DMS53 treated with DMSO at 0.1 percent for 48 hours (cell line): ENCODE results near the gene HPCAL1.
"Not testable (repeated sequence)": the region's sequence is repeated elsewhere in the genome, so short reads cannot be mapped to it uniquely, and the experiment has no call there.

Experiments
- DNase-seq: peaks from one replicate; lab custom pipeline; 2025; ENCODE audit not compliant: unreplicated experiment; lab: John Stamatoyannopoulos, UW

HPCAL1 gene

DNA sequence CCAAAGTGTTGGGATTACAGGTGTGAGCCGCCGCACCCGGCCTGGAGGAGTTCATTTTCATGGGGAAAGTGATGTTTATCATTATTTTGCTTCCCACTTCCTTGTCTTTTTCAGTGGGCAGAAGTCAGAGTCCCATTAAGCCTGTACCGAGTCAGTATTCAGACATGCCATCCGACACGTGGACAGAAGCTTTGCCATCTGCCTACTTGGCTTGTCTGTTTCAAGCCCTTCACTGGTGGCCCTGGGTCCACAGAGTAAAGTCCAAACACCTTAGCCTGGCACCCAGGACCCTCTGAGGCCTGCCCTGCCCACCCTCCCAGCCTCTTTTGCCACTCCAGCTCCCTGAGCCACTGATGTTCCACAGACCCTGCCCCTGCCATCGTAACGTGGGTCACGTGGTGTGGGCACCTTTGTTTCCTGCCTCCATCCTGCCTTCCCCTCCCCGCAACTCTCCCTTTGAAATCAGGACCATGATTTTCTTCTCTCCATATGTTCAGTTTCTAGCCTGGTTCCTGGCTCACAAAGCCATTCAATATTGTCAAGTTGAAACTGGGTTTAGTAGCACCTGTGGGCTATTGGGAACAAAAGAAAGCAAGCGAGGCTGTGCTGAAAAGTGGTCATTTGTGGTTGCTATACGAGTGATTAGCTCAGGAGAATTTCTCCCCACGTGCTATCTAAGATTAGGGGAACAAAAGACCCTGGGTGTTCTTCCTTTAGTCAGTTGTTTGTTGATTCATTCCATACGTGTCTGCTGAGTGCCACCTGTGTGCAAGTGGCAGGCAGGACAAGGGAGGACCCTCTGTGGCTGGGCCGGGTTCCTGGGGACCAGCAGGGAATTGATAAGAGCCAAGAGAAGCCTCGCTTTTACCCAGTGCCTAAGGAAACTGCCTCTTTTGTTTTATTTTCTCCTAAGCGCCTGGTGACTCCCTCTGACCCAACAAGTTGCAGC lies 150.5 kb downstream of the HPCAL1 start:
- DNase-seq, result no peak

DNA sequence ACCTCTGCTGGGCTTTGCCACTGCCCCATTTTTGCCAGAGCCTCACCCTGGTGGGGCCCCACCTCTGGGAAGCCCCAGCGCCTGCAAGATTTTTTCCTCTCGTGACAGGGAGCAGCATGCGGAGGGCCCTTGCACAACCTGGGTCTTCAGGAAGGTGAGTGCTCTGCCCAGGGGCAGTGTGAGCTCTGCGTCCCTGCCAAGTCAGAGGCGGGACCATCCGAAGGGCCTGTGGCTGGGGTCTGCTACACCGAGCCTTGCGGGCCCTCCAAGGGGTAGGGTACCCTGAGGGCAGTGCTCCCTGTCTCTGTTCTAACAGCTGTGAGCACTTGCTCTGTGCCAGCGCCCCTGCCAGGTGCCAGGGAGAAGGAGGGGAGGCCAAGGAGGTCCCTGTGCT lies 151.2 kb downstream of the HPCAL1 start:
- no peak for DNase-seq

DNA sequence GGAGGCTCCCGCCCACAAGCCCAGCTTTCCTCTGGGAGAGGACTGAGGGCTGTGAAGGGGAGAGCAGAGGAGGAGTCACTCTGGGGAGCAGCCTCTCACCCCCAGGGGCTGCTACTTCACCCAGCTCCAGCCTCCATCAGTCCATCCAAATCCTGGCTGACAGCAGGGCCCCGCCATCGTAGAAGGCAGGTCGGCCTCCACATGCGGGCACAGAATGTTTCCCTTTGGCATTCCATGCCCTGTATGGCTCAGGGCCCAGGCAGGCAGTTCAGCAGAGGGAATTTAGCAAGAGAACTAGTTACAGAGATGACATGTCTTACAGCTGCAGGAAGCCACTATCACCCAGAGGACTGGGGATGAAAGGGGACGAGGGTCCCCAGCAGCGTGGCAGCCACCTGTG lies 151.8 kb downstream of the HPCAL1 start:
- DNase-seq, result no peak

GRCh38 chr2:10457195-10457594 lies 154.5 kb downstream of the HPCAL1 start:
- not testable (repeated sequence) for DNase-seq

- DNase-seq, result no peak
Observed at GRCh38 chr2:10457846-10458598, 155.3 kb downstream of the HPCAL1 start.

- no peak for DNase-seq
Observed at GRCh38 chr2:10460366-10460796, 157.7 kb downstream of the HPCAL1 start.

GRCh38 chr2:10462178-10463083 lies 159.7 kb downstream of the HPCAL1 start:
- DNase-seq, result no peak

GRCh38 chr2:10465910-10466309 lies 163.2 kb downstream of the HPCAL1 start:
- DNase-seq, result no peak

- DNase-seq, result no peak
Observed at GRCh38 chr2:10466801-10467200, 164.1 kb downstream of the HPCAL1 start.

GRCh38 chr2:10467401-10467800 lies 164.7 kb downstream of the HPCAL1 start:
- no peak for DNase-seq

DNA sequence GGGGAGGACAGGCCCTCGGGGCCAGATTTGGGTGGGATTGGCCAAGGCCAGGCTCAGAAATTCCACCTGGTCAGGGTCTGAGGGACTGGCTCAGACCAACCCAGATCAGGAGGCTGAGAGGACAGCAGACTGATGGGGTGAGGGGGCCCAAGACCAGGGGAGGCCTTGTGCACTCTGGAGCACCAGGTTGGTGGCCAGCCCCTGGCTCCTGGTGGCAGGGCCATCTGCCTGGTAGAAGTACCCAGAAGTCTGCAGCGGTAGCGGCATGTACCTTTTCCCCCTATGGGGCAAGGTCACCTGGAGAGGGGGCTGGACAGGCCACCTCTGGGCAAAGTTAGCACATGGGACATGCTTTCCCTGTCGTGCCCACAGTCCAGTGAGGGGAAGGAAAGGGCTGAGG lies 166.6 kb downstream of the HPCAL1 start:
- no peak for DNase-seq

- DNase-seq, result no peak
Observed at GRCh38 chr2:10469955-10470608, 167.4 kb downstream of the HPCAL1 start.

DNA sequence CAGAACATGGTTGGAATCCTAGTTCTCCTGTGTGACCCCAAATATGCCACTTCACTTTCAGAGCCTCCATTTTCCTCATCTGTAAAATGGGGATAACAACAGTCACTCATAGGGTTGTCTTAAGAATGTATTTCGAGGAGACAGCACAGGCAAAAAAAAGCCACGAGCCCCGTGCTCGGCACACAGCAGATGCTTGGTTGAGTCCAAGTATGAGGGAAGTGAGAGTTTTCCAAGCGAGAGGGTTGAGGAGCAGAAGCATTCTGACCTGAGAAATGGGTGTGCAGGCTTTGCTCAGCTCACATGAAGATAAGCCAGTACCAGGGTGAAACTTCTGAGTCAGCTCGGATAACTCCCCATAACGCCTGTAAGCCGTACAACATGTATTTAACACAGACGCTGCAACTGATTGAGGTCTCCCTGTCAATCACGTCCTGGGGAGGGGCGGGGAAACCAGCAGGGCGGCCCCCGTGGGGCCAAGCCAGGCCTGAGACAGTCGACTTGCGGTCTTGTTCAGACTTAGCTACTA lies 168.4 kb downstream of the HPCAL1 start:
- DNase-seq, result no peak

- no peak for DNase-seq
Observed at GRCh38 chr2:10471955-10472354, 169.3 kb downstream of the HPCAL1 start.

GRCh38 chr2:10473121-10473756 lies 170.5 kb downstream of the HPCAL1 start:
- no peak for DNase-seq

GRCh38 chr2:10475221-10475722 lies 172.6 kb downstream of the HPCAL1 start:
- DNase-seq, result no peak

DNA sequence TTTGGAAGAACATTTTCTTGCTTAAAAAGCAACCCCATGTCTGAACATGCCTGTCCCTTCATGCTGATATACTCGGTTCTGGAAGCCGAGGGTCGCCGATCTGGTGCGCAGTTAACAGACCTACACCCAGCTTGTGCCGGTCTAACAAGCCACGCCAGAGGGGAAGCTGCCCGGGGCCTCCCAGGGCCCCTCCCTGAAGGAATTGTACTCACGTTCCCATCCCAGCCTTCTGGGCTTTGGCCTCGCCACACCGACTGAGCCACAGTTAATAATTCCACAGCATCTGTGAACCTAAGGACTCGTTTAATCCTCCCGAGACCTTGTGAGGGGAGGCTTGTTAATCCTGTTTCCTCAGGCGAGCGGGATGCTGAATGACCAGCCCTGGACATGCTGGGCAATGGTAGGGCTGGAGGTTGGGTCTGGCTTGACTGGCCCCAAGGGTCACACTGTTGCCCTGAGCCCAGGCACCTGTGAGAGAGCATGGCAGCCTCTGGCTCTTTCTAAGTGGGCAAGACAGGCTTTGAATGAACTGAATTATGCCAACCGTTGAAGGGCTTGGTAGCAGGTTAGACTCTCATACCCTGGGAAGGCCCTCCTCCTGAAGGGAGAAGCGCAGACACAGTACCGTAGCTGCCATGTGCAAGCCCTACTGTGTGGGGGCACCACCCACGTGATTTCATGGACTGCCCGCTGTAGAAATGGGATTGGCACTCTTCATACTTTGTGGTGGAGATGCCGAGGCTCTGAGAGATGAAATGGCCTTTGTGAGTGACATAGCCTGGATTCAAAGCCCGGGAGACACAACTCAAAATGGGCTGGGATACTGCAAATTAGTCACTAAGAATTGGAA lies 173.3 kb downstream of the HPCAL1 start:
- DNase-seq, result no peak

DNA sequence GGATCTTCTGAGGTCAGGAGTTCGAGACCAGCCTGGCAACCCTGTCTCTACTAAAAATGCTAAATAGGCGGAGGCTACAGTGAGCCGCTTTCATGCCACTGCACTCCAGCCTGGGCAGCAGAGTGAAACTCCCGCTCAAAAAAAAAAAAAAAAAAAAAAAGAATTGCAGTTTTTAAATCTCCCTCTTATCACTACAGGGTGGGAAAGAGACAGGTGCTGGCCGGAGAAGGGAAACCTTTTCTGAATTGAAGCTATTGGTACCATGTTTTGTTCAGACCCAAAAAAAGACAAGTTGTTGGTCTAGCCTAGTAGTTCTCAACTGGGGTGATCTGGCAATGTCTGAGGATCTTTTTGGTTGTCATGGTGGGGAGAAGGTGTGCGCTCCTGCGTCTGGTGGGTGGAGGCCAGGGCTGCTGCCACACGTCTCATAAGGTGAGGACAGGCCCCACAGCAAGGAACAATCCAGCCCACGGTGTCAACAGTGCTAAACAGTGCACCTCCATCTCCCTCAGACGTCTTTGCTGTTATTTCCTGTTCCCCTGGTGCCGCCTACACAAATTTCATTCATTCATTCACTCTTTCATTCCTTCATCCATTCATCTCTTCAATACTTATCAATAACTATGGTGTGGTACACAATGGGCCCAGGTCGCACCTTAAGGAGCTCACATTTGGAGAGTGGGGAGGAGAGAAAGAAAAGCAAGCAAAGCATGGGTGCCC lies 174.2 kb downstream of the HPCAL1 start:
- DNase-seq, result no peak
